K562 (cell line): Measurements from ENCODE around the gene SLC9B1. TPM values are rescaled to one million over a fixed set of nuclear protein-coding genes. Genes with fewer than 3 reads are reported as not detected.

Experiments
- BHLHE40 ChIP-seq: IDR thresholded peaks from 2 replicates; pipeline ENCODE4 v1.6.1; 2011; ENCODE audit warnings: low read length, improper control_type of control experiment
- BRCA1 ChIP-seq, 2 experiments: fragments of 450-650 bp in 1 of 2; sonication (generic) in 1 of 2; formaldehyde crosslinking in 1 of 2; IDR thresholded peaks; 2 replicates each; pipeline versions ENCODE4 v1.5.0 to v1.6.1; 2017 to 2020; ENCODE audit warnings: mild to moderate bottlenecking in 1 of 2, missing genetic modification reagents in 1 of 2
- BRF1 ChIP-seq: IDR thresholded peaks from 3 replicates; pipeline ENCODE4 v1.6.1; 2011; ENCODE audit warnings: borderline replicate concordance, mild to moderate bottlenecking; ENCODE audit not compliant: insufficient read length; ENCODE audit errors: extremely low read depth
- EGR1 ChIP-seq: fragments of 450-650 bp; conservative IDR thresholded peaks from 2 replicates; pipeline ENCODE4 v1.6.1; 2017; ENCODE audit warnings: mild to moderate bottlenecking
- PRPF4 ChIP-seq: fragments of 200-400 bp; formaldehyde crosslinking; IDR thresholded peaks from one replicate; pipeline ENCODE4 v1.6.1; 2017; ENCODE audit warnings: low read length, low read depth, mild to moderate bottlenecking; ENCODE audit not compliant: insufficient read depth, poor library complexity, severe bottlenecking
- TSC22D4 ChIP-seq: fragments of 450-650 bp; IDR thresholded peaks from 2 replicates; pipeline ENCODE4 v1.6.1; 2016; ENCODE audit warnings: missing genetic modification characterization, missing biosample characterization, control low read depth
- ZNF699 ChIP-seq: fragments of 250-450 bp; sonication (Bioruptor Pico); IDR thresholded peaks from 2 replicates; pipeline ENCODE4 v1.8.0; 2021; ENCODE audit warnings: mild to moderate bottlenecking, moderate library complexity; ENCODE audit not compliant: insufficient replicate concordance
- ZNF766 ChIP-seq: fragments of 200-800 bp; sonication (Bioruptor generic); conservative IDR thresholded peaks from 2 replicates; pipeline ENCODE4 v1.6.1; 2016; ENCODE audit warnings: missing genetic modification characterization, missing compliant biosample characterization
- polyA plus RNA-seq, 8 experiments: library from polyadenylated mRNA; depleted of rRNA in 4 of 8; stranded (reverse) in 5 of 8; unstranded in 3 of 8; fragments of >200 nt; fragmentation: Nextera tagmentation in 2 of 8; fragmentation: Illumina TruSeq in 1 of 8; extraction: Ambion mirVana in 2 of 8; extraction: Trizol in 1 of 8; gene quantifications; 2 replicates each; pipeline versions ENCODE4 v1.2.1 to v1.2.3, GENCODE V29; 2011 to 2014; ENCODE audit warnings: inconsistent platforms in 1 of 8, missing spikeins in 1 of 8
- total RNA-seq, 7 experiments: library from RNA; depleted of rRNA in 6 of 7; stranded (reverse); fragments of >200 nt in 6 of 7; fragmentation: Illumina TruSeq in 2 of 7; extraction: Trizol in 2 of 7; gene quantifications; 2 replicates each; pipeline versions ENCODE4 v1.2.1 to v1.2.3, GENCODE V29; 2011 to 2021; ENCODE audit warnings: low replicate concordance in 1 of 7
- TF ChIP-seq, protein P1 (sequence below): fragments of 200-600 bp; sonication (generic); IDR thresholded peaks from one replicate; pipeline ENCODE4 v1.6.1; 2012; ENCODE audit warnings: mild to moderate bottlenecking, low read depth, low read length, inconsistent platforms

SLC9B1 gene
- total and polyA plus RNA-seq, 9 of the 15 experiments (the other 6 are each of a cell fraction or from before 2014, with no cell fraction given): 0.21 to 1.3 (median 0.51) TPM

DNA sequence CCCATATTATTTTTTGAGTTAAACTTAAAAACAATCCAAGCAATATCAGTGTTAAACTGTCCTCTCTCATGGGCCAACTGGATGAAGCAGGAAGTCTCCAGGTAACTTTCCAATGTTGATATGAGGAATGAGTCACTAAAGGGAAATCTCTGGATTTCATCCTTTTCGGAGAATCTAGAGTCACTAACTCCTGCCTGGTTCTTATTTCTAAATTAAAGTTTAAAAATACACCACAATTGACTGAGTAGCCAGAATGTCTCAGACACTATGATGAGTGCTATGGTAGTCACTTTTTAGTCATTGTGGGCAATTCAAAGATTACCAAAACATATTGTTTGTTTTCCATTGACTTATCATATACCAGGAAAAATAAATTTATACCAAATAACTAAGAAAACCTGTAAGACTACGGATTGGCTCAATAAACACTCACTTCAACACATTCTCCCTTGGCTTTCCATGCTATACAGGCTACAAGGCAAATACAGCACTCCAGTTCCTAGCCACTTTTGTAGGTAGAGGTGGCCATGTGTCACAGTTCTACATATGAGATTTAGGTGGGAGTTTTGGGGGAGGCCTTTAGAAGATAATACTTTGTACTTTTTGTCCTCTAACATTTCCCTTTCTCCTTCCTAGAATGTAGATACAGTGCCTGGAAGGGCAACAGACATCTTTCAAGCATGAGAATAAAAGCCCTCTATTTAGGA lies 48.5 kb upstream of the SLC9B1 start (continued):
- TF ChIP-seq, protein P1, sequence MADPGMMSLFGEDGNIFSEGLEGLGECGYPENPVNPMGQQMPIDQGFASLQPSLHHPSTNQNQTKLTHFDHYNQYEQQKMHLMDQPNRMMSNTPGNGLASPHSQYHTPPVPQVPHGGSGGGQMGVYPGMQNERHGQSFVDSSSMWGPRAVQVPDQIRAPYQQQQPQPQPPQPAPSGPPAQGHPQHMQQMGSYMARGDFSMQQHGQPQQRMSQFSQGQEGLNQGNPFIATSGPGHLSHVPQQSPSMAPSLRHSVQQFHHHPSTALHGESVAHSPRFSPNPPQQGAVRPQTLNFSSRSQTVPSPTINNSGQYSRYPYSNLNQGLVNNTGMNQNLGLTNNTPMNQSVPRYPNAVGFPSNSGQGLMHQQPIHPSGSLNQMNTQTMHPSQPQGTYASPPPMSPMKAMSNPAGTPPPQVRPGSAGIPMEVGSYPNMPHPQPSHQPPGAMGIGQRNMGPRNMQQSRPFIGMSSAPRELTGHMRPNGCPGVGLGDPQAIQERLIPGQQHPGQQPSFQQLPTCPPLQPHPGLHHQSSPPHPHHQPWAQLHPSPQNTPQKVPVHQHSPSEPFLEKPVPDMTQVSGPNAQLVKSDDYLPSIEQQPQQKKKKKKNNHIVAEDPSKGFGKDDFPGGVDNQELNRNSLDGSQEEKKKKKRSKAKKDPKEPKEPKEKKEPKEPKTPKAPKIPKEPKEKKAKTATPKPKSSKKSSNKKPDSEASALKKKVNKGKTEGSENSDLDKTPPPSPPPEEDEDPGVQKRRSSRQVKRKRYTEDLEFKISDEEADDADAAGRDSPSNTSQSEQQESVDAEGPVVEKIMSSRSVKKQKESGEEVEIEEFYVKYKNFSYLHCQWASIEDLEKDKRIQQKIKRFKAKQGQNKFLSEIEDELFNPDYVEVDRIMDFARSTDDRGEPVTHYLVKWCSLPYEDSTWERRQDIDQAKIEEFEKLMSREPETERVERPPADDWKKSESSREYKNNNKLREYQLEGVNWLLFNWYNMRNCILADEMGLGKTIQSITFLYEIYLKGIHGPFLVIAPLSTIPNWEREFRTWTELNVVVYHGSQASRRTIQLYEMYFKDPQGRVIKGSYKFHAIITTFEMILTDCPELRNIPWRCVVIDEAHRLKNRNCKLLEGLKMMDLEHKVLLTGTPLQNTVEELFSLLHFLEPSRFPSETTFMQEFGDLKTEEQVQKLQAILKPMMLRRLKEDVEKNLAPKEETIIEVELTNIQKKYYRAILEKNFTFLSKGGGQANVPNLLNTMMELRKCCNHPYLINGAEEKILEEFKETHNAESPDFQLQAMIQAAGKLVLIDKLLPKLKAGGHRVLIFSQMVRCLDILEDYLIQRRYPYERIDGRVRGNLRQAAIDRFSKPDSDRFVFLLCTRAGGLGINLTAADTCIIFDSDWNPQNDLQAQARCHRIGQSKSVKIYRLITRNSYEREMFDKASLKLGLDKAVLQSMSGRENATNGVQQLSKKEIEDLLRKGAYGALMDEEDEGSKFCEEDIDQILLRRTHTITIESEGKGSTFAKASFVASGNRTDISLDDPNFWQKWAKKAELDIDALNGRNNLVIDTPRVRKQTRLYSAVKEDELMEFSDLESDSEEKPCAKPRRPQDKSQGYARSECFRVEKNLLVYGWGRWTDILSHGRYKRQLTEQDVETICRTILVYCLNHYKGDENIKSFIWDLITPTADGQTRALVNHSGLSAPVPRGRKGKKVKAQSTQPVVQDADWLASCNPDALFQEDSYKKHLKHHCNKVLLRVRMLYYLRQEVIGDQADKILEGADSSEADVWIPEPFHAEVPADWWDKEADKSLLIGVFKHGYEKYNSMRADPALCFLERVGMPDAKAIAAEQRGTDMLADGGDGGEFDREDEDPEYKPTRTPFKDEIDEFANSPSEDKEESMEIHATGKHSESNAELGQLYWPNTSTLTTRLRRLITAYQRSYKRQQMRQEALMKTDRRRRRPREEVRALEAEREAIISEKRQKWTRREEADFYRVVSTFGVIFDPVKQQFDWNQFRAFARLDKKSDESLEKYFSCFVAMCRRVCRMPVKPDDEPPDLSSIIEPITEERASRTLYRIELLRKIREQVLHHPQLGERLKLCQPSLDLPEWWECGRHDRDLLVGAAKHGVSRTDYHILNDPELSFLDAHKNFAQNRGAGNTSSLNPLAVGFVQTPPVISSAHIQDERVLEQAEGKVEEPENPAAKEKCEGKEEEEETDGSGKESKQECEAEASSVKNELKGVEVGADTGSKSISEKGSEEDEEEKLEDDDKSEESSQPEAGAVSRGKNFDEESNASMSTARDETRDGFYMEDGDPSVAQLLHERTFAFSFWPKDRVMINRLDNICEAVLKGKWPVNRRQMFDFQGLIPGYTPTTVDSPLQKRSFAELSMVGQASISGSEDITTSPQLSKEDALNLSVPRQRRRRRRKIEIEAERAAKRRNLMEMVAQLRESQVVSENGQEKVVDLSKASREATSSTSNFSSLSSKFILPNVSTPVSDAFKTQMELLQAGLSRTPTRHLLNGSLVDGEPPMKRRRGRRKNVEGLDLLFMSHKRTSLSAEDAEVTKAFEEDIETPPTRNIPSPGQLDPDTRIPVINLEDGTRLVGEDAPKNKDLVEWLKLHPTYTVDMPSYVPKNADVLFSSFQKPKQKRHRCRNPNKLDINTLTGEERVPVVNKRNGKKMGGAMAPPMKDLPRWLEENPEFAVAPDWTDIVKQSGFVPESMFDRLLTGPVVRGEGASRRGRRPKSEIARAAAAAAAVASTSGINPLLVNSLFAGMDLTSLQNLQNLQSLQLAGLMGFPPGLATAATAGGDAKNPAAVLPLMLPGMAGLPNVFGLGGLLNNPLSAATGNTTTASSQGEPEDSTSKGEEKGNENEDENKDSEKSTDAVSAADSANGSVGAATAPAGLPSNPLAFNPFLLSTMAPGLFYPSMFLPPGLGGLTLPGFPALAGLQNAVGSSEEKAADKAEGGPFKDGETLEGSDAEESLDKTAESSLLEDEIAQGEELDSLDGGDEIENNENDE: no peak
- TF ChIP-seq BRCA1 (IDR thresholded peaks at IDR 0.05): no peak
- no peak for TF ChIP-seq BRCA1 (CRISPR knock-in tag; IDR thresholded peaks at IDR 0.05)
- TF ChIP-seq ZNF766: no peak
- no peak for TF ChIP-seq BHLHE40
- TF ChIP-seq BRF1: no peak
- no peak for TF ChIP-seq EGR1
- no peak for TF ChIP-seq TSC22D4 (tag)
- no peak for TF ChIP-seq ZNF699 (CRISPR knock-in tag)
- TF ChIP-seq PRPF4: no peak
